ENCODE results near the gene TMEM62.
A peak's percentile ranks its signal among the peaks of the same experiment; 100 is the strongest.

Gene TMEM62

DNA sequence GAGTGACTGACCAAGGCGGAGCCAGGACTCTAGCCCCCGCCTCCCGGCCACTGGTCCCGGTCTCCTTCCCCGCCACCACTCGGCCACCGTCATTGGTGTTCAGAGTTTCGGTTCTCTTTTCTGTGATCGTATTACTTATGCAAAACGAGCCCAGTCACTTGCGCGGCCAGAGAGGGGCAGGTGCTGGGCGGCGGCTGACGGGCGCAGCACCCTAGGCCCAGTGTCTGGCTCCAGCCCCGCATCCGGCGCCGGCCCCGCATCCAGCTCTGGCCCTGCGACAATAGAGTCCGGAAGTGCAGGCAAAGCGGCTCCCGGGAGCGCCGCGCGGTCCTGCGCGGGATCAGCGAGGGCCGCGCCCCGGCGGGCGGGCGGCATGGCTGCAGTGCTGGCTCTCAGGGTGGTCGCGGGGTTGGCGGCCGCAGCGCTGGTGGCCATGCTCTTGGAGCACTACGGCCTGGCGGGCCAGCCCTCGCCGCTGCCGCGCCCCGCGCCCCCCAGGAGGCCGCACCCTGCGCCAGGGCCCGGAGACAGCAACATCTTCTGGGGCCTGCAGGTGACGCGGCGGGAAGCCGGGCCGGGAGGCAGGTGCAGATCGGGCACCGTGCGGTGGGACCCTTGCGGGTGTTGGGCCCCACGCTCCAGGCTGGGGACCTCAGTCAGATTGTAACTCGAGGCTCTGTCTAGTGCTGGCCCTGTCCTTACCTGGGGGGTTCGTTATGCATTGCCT, at the start of gene TMEM62:
TMEM62 (plus strand) TSS at position 157 of the 727 bp plus-strand sequence; CDS start at position 374, 217 bp downstream.
- peak; percentile 74 for DNase-seq

DNA sequence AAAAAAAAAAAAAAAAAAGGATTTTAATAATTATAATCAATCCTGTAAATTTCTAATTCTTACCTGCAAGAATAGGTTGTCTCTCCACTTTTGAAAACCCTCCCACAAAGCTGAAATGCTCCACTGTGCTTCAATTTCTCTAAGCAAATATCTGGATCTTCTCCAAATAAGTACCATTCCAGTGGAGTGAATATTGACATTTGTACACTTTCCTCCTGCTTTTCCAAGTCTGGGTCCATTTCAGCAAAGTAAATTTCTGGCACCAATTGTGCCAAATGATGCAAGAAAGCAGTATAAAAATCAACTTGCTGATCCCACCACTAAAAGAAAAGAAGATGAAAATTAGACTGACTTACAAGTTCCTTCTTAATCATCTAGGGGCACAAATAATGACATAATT, 47.5 kb upstream of the TMEM62 start:
- no peak for DNase-seq

DNA sequence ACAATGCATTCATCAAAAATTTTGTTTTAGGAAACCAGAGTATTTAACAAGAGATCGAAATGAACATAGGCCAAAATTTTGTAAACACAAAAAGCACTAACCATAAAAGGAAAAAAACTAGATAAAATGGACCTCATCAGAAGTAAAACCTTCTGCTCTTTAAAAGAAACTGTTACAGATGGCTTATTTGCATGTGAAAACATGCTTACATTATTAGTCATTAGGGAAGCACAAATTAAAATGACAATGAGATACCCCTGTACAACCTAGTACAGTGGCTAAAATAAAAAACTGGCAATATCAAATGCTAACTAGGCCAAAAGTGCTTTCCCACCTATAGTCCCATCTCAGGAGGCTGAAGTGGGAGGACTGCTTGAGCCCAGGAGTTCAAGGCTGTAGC, 46.8 kb upstream of the TMEM62 start:
- DNase-seq = no peak

DNA sequence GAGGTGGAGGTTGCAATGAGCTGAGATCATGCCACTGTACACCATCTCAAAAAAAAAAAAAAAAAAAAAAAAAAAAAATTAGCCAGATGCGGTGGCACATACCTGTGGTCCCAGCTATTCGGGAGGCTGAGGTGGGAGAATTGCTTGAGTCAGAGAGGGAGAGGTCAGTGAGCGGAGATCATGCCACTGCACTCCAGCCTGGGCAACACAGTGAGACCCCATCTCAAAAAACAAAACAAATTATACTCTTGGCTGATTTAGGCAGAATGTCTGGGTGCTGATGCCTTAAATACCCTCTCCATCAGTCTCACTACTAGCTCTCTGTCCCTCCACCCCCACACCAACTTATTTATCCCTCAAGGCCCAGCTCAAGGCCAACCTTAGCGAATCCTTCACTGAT, 41.5 kb upstream of the TMEM62 start:
- DNase-seq = no peak

DNA sequence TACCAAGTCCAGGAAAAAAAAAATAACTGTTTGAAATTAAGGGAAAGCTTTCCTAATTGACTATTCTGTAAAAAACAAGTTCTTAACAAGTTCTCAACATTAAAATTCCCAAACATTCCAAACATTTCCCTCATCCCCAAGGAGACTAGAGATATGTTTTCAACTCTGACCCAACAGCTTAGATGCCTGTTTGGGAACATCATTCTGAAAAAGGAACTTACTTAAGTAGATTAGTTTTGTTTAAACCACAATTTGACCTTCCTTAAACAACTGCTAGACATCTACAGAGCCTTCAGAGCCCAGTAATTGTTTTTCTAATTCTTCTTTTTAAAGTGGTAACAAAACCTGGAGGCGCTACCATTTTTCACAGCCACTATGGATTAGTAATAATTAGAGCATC, 40.4 kb upstream of the TMEM62 start:
- no peak for DNase-seq

DNA sequence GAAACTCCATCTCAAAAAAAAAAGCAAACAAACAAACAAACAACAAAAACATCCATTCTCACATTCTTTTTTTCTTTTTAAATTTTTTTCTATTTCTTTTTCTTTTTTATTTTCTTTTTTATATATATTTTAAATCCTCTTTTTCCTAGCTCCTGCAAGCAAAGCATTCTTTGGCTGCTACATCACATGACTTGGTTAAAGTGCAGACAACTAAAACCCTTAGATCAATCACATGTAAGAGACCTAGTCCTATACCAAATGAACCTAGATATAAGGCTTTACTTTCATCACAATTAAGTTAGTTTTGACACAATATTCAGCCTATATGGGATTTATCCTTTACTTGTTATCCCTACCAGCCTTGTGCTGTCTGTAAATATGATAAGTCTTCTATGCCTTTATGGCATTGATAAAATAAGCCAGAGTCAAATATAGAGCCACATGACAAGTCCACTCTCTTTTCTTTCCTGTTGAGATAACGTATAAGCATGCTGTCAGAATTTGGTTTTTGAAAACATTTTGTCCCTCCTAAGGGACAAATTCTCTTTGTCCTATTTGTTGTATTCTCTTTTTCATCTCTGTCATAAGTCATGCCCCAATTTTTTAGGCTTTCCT, 38.9 kb upstream of the TMEM62 start:
- DNase-seq = no peak

DNA sequence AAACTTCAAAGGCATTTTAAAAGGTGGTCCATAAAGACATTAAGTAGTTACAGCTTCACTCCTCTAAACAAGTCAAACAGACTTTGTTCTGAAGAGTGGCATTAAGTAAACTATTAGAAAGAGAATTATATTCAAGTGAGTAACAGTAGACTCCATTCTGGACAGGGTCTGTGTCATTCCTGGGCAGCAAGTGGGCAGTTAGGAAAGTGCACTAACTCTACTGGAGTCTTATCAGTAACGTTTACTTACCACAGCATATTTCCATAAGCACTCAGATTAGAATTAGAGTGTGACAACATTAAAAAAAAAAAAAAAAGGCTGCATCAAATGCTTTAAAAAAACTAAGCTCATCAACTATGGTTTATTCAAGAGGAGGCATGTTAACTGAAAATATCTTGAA, 38.1 kb upstream of the TMEM62 start:
- DNase-seq = no peak

DNA sequence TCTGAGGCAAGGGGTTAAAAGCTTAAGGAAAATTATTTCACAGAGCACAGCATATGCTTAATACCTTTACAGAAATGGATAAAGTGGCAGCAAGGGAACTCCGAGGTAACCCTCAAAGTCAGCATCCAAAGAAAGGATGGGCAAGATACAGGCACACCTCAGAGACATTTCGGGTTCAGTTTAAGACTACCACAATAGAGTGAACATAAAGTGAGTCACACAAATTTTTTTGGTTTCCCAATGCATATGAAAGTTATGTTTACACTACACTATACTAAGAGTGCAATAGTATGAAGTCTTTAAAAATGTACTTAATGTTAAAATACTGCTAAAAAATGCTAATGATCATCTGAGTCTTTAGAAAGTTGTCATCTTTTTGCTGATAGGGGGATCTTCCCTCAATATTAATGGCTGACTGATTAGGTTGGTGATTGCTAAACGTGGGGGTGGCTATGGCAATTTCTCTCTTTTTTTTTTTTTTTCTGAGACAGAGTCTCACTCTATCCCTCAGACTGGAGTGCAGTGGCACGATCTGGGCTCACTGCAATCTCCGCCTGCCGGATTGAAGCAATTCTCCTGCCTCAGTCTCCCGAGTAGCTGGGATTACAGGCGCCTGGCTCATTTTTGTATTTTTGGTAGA, 37.6 kb upstream of the TMEM62 start:
- DNase-seq = no peak

DNA sequence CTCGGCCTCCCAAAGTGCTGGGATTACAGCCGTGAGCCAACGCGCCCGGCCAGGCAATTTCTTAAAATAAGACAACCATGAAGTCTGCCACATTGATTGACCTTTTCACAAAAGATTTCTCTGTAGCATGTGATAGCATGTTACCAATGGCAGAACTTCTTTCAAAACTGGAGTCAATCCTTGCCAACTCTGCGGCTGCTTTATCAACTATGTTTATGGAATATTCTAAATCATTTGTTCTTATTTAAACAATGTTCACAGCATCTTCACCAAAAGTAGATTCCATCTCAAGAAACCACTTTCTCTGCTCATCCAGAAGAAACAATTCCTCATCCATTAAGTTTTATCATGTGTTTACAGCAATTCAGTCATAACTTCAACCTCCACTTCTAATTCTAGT, 37.0 kb upstream of the TMEM62 start:
- no peak for DNase-seq

DNA sequence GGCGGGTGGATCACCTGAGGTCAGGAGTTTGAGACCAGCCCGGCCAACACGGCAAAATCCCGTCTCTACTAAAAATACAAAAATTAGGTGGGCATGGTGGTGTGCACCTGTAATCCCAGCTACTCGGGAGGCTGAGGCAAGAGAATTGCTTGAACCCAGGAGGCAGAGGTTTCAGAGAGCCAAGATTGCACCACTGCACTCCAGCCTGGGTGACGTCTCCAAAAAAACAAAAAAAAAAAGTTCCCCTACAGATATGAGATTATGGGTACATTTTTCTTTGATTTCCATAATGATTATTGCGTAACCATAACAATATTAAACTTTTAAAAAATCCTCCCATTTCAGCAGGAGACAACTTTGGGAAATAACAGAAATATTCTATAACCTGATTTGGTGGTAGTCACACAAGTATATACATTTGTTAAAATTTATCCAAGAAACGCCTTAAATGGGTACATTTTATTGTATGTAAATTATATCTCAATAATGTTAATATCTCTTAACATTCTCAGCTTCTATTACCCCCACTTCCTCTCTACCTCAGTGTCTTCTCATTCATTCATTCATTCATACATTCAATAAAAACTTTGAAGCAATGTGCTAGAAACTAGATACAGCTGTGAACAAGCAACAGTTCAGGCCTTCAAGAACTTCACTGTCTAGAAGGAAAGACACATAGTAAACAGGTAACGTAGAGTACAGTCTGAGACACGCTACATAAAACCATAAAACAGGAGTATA, 34.1 kb upstream of the TMEM62 start:
- DNase-seq = no peak

DNA sequence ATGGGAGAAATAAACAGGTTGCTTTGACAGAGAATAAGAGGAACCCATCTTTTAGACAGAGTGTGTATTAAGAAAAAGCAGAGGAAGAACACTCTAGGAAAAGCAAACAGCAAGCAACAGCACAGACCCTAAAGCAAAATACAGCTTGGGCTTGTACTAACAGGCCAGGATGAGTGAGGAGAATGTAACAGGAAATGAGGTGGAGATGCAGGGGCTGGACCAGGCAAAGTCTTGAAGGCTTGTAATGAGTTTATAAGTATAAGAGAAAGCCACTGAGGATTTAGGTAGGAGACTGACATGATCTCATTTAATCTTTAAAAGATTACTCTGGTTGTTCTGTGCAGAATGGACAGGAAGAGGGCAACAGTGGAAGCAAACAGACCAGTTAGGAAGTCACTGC, 32.4 kb upstream of the TMEM62 start:
- DNase-seq = no peak

DNA sequence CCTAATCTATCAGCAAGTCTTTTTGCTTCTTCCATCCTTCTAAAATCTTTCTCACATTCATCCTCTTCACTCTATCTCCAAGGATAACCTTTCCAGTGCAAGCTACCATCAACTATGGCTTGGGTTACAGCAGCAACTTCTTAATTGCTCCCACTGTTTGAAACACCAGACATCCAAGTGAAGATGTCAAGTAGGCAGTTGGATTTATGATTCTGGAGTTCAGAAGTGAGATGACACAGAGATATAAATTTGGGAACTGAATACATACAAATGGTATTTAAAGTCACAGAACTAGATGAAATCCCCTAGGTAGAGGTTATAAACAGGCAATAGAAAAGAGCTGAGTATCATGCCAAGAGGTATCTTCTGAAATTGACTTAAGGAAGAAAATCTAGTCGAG, 31.2 kb upstream of the TMEM62 start:
- DNase-seq = no peak

DNA sequence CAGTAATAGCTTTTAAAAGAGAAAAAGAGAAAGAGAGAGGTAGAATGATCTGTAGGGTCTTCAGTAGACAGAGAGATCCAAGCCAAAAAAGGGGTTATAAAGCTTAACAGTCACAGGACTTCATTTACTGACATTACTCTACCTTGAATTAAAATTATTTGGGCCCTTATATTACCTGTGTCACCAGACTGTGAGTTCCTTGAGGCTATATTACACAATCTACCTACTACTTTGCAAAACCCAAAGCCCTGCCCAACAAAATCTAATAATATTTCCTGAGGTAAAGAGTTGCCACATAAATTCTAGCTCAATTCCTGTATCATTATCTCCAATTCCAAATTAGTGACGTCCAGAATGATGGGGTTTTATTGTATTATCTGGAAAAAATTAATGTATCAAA, 29.5 kb upstream of the TMEM62 start:
- no peak for DNase-seq

DNA sequence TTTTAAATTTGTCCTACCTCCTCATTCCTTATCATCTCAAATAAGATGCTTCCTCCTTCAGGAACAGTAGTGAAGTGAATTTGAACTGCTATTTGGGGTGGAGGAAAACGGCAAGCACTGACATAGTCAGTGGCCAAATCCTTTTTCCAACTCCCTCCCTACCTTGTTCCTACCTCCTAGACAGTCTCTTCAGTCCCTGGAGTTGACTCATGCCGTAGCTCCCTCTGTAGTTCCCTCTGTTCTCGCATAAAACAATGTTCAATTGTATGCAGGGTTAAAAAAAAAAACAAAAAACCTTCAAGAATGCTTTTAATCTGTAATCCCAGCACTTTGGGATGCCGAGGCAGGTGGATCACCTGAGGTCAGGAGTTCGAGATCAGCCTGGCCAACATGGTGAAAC, 29.0 kb upstream of the TMEM62 start:
- no peak for DNase-seq

DNA sequence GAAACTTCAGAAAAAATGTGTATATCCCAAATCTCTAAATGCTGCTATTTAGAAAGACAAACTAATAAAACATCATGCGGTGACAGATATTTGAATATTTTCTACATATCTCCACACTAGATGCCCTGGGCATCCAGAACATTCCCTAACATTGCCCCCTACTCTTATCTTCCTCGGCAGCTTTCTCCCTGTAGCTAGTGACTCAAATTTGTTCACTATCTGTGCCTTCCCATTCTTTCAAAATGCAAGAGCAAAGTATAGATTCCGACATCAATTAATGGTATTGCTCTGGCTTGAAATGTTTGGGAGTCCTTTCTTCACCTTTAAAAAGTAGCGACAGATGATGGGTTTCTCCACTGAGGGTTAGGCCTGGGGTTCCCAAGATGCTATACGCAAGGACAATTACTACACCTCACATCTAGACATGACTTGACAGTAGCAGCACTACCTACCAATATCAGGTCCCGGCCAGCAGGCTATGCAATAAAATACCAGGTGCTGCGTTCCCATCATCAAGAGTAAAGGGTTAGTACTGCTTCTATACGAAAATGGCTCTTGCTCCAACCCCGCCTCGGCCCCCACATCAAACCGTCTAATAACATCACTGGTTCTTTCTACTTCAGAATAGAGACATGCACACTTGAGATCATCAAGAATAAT, 28.2 kb upstream of the TMEM62 start:
- DNase-seq = no peak

DNA sequence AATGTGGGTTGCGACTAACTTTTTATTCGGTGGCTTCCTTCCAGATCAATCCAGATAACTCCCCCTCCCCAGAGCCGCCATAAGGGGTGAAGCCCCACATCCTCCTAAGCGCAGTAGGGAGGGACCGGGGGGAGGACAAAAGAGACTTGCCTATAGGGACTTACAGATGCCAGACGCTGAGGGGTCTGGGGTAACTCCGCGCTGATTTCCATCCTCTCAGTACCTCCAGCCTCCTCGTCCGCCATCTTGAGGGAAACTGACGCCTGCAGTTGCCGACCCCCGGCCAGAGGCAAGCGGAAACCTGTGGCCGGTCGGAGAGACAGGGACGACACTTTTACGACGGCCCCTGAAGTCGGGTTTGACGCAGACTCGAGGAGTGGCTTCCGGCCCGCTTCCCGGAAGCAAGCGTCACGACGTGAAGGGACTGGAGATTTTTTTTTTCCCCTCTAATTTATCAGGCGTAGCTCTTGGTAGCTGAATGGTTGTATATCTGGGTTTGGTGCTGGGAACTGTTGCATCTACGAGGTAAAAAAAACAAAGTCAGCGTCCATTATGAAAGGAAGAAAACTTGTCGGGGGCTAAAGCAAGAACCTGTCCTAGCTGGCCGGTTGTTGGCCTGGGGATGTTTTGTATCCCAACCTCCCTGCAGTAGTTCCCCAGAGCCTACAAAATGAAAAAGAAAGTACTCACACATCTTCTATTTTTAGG, 27.5 kb upstream of the TMEM62 start, which contains the start of gene UBR1:
UBR1 (minus strand) TSS at position 261 of the 708 bp plus-strand sequence; CDS start at position 245, 16 bp downstream.
- peak; percentile 42 for DNase-seq

DNA sequence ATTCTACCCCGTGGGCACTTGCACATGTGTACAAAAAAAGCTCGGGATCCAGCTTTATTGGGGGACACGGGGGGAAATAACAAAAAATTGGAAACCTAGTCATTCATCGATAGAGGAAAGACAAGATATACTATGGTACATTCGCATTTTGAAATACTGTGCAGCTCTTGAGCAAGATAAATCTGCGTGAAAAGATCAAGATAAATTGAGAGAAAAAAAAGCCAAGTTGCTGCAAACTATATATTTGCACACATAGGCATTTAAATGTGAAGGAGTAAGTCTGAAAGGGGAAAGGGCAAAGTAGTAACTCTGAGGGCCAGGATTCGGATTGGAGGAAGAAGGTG, 26.9 kb upstream of the TMEM62 start:
- no peak for DNase-seq

DNA sequence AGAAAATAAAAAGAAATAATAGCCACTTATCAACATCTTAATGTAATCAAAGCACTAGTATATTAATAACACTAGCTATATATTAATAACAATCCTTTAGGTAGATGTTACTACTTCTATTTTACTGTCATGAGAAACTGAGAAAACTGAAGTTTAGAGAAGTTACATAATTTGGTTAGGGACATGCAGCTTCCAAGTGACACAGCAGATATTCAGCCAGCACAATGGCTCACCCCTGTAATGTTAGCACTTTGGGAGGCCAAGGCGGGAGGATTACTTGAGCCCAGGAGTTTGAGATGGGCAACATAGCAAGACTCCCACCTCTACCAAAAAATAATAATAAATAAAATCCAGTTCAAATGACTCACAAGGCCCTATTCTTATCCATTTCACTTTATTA, 25.6 kb upstream of the TMEM62 start:
- no peak for DNase-seq

DNA sequence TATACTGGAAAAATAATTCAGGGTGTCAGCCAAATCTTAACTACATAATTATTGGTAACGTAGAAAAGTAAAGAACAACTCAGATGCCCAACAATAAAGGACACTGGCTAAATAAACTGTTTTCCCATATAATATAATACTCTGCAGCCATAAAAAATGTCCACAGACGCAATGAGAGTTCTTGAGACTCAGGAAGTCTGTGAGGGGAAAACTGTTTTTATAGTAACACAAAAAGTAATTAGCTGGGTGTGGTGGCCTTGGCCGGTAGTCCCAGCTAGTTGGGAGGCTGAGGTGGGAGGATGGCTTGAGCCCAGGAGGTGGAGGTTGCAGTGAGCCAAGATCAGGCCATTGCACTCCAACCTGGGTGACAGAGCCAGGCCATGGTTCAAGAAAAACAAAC, 22.0 kb upstream of the TMEM62 start:
- DNase-seq = no peak

DNA sequence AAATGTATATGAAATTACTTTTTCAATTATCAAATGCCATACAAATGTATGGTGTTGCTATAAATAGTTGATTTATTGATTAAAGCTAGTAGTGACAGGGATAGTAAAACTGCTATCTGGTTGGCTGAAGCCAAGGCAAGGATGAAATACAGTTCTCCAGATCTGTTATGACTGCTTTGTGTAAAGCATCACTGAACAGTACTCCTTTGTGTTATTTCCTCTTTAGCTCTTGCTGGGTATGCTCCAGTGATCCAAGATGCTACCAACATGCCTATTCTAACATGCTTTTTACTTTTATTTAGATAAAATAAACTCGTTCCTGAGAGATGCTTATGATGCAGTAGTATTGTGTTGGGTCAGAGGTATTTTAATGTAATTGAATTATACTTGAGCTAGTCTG, 15.1 kb upstream of the TMEM62 start:
- no peak for DNase-seq

DNA sequence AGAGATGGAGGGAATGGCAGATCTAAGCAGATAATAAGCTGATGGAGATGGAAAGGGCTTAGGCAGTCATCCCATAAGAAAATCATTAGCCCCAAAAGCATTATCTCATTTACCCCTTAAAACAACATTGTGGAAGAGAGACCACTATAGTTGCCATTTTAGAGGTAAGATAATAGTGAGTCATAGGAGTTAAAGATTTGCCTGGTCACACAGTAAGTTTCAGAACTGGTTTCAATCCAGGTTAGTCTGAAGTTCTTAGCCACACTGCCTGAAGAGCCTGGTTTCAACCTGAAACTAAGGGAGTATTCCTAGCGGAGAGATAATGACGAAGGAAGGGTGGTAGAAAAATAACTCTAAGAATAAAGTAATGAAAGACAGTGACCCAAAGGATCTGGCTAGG, 14.6 kb upstream of the TMEM62 start:
- no peak for DNase-seq

DNA sequence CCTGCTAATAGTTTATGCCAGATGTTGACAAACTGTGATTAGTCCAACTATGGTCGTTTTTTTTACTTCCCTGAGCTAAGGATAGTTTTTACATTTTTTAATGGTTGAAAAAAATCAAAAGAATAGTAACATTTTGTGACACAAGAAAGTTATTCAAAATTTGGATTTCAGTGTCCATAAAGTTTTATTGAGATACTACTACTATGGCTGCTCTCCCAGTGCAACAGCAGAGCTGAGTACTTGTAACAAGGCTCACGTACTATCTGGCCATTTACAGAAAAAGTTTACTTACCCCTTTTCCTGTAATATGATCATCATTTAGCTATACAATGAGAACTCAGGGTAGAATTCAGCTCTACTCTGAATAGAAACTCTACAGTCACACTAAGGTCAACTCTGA, 11.5 kb upstream of the TMEM62 start:
- DNase-seq = no peak
